ENCODE results near the gene DMBX1.

DNA sequence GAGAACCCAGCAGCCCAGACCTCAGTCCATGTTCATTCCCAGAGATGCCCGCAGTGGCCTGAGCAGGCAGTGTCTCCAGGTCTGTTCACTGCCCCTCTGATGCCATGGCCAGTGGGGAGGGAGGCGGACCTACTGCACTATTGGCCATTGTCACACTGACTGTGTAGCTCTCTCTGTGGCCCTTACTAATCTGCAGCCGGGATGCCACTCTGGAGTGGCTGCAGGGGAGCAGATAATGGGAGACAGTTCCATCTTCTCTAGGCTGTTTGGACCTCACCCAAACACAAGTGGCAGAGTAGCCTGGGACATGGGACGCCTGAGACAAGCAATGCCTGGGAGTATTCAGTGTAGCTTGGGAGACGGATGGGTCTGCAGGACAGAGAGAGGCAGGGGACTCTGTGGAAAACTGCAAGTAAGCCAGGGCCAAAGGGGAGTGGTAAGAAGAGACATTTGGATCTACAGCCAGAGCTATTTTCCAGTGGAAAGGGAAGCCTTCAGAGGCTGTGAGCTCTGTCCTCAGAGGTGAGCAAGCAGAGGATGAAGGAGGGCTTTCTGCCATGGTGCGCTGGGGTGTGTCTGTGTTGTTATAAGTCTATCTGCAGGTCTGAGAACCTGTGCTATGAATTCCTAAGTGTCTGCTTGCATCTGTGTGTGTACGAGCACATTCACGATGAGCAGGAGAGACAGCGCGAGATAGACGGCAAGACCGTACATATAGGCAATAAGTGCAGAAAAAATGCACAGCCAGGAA, 26.7 kb downstream of the DMBX1 start:
- TF ChIP-seq, protein P1, sequence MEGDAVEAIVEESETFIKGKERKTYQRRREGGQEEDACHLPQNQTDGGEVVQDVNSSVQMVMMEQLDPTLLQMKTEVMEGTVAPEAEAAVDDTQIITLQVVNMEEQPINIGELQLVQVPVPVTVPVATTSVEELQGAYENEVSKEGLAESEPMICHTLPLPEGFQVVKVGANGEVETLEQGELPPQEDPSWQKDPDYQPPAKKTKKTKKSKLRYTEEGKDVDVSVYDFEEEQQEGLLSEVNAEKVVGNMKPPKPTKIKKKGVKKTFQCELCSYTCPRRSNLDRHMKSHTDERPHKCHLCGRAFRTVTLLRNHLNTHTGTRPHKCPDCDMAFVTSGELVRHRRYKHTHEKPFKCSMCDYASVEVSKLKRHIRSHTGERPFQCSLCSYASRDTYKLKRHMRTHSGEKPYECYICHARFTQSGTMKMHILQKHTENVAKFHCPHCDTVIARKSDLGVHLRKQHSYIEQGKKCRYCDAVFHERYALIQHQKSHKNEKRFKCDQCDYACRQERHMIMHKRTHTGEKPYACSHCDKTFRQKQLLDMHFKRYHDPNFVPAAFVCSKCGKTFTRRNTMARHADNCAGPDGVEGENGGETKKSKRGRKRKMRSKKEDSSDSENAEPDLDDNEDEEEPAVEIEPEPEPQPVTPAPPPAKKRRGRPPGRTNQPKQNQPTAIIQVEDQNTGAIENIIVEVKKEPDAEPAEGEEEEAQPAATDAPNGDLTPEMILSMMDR (IDR thresholded peaks at IDR 0.05) = no peak
- TF ChIP-seq EZH2 (IDR thresholded peaks at IDR 0.05; ENCODE audit: borderline replicate concordance, insufficient read depth, low read depth, low read length, poor library complexity, severe bottlenecking) = no peak
